Dendritic cell treated with granulocyte-macrophage colony-stimulating factor and Interleukin-4, amounts not matched to agents 40 ng/mL and 50 ng/mL, for 4 days (primary cell): ENCODE measurements around the gene KRT74.

Experiments
- H3K27ac Mint-ChIP-seq: one replicate; pipeline ENCODE4 v1.8.0; 2022; ENCODE audit warnings: mild to moderate bottlenecking, mixed read lengths
- H3K27me3 Mint-ChIP-seq: one replicate; pipeline ENCODE4 v1.8.0; 2022; ENCODE audit warnings: mild to moderate bottlenecking, mixed read lengths
- H3K36me3 Mint-ChIP-seq: one replicate; pipeline ENCODE4 v1.8.0; 2022; ENCODE audit warnings: low read depth, mixed read lengths
- H3K4me1 Mint-ChIP-seq: one replicate; pipeline ENCODE4 v1.8.0; 2022; ENCODE audit warnings: low read depth, mixed read lengths
- H3K4me3 Mint-ChIP-seq: one replicate; pipeline ENCODE4 v1.8.0; 2022; ENCODE audit warnings: mild to moderate bottlenecking, moderate library complexity, mixed read lengths
- H3K9me3 Mint-ChIP-seq: one replicate; pipeline ENCODE4 v1.8.0; 2022; ENCODE audit warnings: mixed read lengths
- intact Hi-C: fragments of 100-400 bp; cut with micrococcal nuclease; formaldehyde crosslinking; loops from one replicate; pipeline ENCODE4 v1.15.0; 2022

KRT74 gene

DNA sequence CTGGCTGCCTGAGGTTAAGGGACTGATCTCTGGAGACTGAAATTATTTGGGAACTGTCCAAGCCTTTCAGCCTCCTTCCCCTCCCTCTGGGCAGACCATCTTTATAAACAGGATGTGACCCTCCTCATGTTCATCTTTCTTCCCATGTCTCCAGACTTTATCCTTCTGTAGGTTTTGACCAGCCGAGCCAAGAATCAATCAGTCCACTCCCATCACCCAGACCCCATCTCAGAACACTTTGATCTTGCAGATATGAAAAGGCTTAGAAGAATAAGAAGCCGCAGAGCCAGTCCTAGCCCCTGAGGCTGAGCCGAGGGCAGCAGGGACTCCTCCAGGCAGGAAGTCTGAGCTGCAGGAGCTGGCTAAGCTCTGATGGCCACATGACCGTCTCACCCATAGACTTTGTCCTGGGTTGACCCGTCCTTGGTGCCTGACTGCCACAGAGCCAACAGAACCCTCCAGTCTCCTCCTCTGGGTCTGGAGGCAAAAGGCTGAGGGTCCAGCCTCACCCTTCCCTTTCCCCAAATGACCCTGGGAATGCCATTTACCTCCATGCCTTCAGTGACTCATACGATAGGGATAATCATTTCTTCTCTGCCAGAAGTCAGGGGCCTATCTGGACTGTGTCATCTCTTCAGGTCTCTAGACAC, 22.3 kb downstream of the KRT74 start:
- intact Hi-C loops, result no loop called here
- H3K27ac Mint-ChIP-seq, result no peak overlapping the region
- H3K27me3 Mint-ChIP-seq, result peaks cover 17% of the 10 kb centered on the region
- no peaks in the 10 kb centered on the region for H3K9me3 Mint-ChIP-seq
- H3K4me1 Mint-ChIP-seq, result no peaks in the 10 kb centered on the region
- H3K4me3 Mint-ChIP-seq, result no peak overlapping the region
- H3K36me3 Mint-ChIP-seq, result no peaks in the 10 kb centered on the region

DNA sequence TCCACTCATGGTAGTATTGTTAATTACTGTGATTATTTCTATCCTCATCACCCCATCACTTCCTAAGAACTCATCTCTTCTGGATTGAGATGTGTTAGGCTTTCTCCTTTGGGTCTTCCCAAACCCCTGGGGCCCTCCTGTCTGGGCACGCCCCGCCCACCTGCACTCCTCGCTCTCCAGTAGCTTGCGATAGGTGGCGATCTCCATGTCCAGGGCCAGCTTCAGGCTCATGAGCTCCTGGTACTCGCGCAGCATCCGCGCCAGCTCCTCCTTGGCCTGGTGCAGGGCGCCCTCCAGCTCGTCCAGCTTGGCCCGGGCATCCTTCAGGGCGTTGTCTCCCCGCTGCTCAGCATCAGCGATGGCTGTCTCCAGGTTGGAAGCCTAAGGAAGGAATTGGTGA, 27.5 kb downstream of the KRT74 start:
- H3K36me3 Mint-ChIP-seq, result no peaks in the 10 kb centered on the region
- peaks cover 7% of the 10 kb centered on the region for H3K4me1 Mint-ChIP-seq
- intact Hi-C loops, result no loop called here
- no peaks in the 10 kb centered on the region for H3K9me3 Mint-ChIP-seq
- H3K4me3 Mint-ChIP-seq, result no peak overlapping the region
- H3K27ac Mint-ChIP-seq, result no peak overlapping the region
- H3K27me3 Mint-ChIP-seq, result peaks cover 8% of the 10 kb centered on the region

DNA sequence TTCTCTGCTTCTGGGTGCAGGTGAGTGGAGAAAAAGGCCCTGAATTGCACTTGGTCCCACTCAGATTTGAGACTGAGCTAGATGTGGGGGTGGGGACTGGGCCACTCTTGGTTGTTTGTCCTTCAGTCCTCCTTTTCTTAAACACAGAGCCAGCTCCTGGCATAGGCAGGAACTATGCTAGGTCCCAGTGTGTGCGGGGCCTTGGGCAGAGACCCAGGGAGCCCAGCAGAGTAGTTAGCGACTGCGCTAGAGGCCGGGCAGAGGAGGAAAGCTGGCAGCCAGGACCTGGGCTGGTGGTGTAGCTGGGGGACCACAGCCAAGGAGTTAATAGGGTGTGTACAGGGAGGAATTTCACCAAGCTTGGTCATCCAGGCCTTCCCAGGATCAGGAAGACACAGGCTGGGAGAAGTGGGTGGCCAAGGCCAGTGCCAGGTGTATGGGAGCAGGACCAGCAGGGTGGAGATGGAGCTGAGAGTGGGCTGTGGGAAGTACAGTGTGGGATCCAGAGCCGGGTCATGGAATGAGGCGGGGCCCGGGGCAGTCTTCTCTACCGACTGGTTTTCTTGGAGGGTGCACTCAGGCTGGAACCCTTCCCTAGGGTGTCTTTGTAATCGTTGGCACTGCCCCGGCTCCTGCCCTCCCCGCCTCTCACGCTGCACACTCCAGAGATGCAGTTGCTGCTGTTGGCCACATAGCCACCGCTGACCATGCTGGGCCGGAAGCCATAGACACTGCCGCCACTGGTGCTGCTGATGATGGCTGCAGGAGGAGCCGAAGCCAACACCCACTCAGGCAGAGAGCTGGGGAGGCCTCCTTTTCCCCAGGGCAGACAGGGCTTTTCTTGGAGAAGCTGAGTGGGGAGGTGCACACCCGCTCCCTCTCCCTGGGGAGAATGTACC, 29.4 kb downstream of the KRT74 start:
- no peaks in the 10 kb centered on the region for H3K36me3 Mint-ChIP-seq
- H3K27me3 Mint-ChIP-seq, result peaks cover 3% of the 10 kb centered on the region
- H3K9me3 Mint-ChIP-seq, result no peaks in the 10 kb centered on the region
- H3K4me1 Mint-ChIP-seq, result peaks cover 7% of the 10 kb centered on the region
- H3K27ac Mint-ChIP-seq, result no peak overlapping the region
- H3K4me3 Mint-ChIP-seq, result no peak overlapping the region
- intact Hi-C loops, result no loop called here

DNA sequence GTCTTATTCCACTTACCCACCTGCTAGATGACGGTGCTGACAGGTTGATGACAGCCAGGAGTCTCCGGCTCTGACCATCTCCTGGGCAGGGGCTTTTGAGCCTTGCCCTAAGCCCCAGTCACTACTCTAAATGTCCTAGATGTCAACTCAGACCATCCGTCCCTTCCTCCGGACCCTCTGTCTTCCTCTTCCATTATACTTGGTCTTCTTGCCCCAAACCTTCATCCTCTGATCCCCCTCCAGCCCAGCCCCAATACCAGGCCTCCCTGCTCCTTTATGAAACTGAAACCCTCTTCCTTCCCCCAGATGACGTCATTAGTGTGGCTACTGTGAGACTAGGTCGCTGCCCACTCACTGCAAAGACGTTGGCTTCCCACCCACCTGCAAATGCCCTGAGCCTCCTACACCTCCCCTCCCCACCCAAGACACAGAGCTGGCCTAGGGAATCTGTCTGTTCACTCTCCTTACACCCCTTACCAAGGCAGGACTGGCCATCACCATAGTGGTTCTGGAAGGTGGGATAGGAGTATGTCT, 30.8 kb downstream of the KRT74 start:
- Mint-ChIP-seq H3K9me3 (no peaks in the 10 kb centered on the region), H3K27me3 (peaks cover 4% of the 10 kb centered on the region)
- intact Hi-C loops, result no loop called here

DNA sequence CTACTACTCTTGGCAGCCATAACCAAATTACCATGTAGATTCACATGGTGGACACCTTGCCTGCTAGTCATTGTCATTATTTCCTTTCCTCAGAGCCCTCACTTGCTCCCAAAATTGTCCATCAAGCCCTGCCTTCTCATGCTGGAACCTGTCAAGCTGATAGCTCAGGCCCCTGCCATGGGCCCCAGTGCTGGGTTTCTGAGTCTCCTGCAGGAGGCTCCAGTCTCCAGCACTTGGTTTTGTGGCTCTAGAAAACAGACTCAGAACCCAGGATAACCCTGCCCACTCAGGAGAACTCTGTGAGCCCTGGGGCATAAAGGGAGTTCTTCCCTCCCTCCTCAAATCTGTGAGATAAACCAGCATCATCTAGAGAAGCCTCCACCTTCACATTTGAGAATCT, 31.5 kb downstream of the KRT74 start:
- no peak overlapping the region for H3K4me3 Mint-ChIP-seq
- peaks cover 7% of the 10 kb centered on the region for H3K4me1 Mint-ChIP-seq
- peaks cover 9% of the 10 kb centered on the region for H3K27me3 Mint-ChIP-seq
- H3K9me3 Mint-ChIP-seq, result no peaks in the 10 kb centered on the region
- H3K27ac Mint-ChIP-seq, result no peak overlapping the region
- no peaks in the 10 kb centered on the region for H3K36me3 Mint-ChIP-seq
- intact Hi-C loops, result no loop called here

More for the DNA sequence above, 30.8 kb downstream of the KRT74 start:
- H3K4me3 Mint-ChIP-seq, result no peak overlapping the region
- no peaks in the 10 kb centered on the region for H3K36me3 Mint-ChIP-seq
- peaks cover 7% of the 10 kb centered on the region for H3K4me1 Mint-ChIP-seq
- H3K27ac Mint-ChIP-seq, result no peak overlapping the region

DNA sequence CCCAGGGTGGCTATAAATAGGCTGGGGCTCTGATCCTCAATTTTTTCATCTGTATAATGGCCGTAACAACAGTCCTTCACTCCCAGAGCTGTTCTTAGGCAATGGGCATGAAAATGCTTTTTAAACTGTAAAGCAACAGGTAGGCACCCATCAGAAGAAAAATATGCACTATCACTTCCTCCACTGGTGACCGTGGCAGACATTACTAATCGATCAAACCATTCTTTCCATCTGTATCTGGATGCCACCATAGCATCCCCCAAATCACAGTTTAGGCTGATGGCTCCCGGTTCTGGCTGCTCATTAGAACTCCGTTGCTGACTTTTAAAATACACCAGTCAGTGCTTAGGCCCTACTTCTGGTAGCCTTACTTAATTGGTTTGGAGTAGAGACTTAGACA, 31.9 kb downstream of the KRT74 start:
- H3K27ac Mint-ChIP-seq, result no peak overlapping the region
- H3K36me3 Mint-ChIP-seq, result no peaks in the 10 kb centered on the region
- intact Hi-C loops, result no loop called here
- peaks cover 9% of the 10 kb centered on the region for H3K27me3 Mint-ChIP-seq
- H3K9me3 Mint-ChIP-seq, result no peaks in the 10 kb centered on the region
- H3K4me3 Mint-ChIP-seq, result no peak overlapping the region
- H3K4me1 Mint-ChIP-seq, result peaks cover 7% of the 10 kb centered on the region

DNA sequence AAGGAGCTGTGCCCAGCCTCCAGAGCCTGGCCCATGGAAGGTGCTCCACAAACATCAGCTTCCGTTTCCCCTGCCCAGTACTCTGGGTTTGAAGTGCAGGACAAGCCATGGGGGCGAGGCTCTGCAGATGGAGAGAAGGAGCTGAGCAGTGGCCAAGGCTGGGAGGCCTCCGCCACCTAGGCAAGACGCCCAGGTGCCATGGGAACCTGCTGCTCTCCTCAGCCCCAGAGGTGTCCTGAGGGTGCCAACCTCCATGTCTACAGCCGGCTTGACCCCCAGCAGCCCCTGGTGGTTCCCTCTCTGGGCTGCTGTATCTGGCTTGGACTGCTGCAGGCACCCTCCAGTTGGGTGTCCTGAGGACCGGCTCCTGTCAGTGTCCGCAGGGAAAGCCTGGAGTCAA, 33.1 kb downstream of the KRT74 start:
- no peak overlapping the region for H3K4me3 Mint-ChIP-seq
- H3K27me3 Mint-ChIP-seq, result peaks cover 7% of the 10 kb centered on the region
- H3K27ac Mint-ChIP-seq, result no peak overlapping the region
- intact Hi-C loops, result no loop called here
- no peaks in the 10 kb centered on the region for H3K36me3 Mint-ChIP-seq
- H3K4me1 Mint-ChIP-seq, result peaks cover 7% of the 10 kb centered on the region
- no peaks in the 10 kb centered on the region for H3K9me3 Mint-ChIP-seq

DNA sequence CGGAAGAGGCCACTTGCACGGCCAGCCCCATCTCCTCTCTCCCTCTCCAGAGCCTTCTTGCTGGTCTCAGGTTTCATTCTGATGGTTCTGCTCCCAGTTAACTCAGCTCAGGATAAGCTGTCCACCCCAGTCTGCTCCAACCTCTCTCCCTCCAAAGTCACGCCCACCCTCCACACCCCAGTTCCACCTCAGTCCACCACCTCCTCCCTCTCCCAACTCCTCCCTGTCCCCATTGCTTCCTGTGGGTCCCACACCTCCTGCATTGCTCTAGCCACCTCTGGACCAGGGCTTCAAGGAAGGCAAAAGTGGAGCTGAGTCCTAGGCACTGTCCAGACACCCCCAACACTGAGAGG, 33.8 kb downstream of the KRT74 start:
- Mint-ChIP-seq H3K36me3 (no peaks in the 10 kb centered on the region), H3K4me1 (peaks cover 7% of the 10 kb centered on the region), H3K27me3 (peaks cover 7% of the 10 kb centered on the region), H3K27ac (no peak overlapping the region), H3K4me3 (no peak overlapping the region), H3K9me3 (no peaks in the 10 kb centered on the region)
- intact Hi-C loops, result no loop called here

DNA sequence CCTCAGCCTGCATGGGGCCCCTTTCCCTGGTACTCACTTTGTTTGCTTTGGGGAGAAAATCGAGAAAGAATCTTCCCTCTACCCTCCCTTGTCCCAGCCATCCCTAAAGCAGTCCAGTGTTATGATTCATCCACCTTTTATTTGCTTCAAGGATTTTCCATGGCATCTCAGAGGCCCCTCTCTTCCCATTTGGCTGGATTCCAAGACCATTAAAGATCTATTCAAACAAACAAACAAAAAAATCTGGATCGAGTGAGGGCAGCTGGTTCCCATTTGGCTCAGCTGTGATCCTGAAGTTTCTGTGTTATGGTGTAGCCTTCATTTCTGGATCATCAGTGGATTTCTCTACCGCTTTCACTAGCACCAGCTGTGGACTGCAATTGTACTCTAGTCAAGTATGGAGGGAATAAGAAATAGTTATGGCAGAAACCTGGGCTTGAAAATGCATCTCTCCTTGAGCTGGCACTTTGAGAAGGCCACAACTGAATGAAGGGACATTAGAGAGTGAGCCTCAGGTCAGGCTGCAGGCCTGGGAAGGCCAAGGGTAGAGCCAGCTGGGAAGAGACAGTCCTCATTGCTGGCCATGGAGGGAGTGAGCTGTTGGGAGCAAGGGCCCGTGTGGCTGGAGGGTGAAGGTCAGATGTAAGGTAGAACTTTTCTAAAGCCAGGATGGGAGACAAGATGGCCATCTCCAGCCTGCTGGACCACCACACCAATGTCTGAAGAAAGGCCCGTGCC, 34.4 kb downstream of the KRT74 start:
- H3K36me3 Mint-ChIP-seq, result no peaks in the 10 kb centered on the region
- H3K4me1 Mint-ChIP-seq, result peaks cover 7% of the 10 kb centered on the region
- H3K4me3 Mint-ChIP-seq, result no peak overlapping the region
- H3K27me3 Mint-ChIP-seq, result peaks cover 8% of the 10 kb centered on the region
- H3K27ac Mint-ChIP-seq, result no peak overlapping the region
- intact Hi-C loops, result no loop called here
- no peaks in the 10 kb centered on the region for H3K9me3 Mint-ChIP-seq

DNA sequence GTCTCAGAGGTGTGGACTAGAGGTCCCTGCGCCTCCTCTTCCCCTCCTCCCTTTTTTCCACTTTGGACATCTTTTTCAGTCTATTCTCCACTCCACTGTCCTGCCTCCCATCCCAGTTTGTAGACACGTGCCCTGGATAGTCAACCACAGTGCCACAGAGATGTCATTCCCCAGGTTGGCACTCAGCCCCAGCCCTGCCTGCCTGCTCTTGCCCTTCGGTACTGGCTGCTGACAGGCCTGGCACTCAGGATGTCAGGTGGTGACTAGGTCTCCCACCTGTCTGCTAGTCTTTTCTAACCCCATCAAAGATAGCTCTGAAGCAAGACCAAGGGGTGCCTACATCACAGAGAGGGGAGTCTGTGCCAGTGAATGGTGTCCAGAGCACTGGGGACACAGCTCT, 36.5 kb downstream of the KRT74 start:
- intact Hi-C loops, result no loop called here
- Mint-ChIP-seq H3K27me3 (peaks cover 8% of the 10 kb centered on the region), H3K4me1 (peaks cover 7% of the 10 kb centered on the region), H3K9me3 (no peaks in the 10 kb centered on the region), H3K36me3 (no peaks in the 10 kb centered on the region), H3K27ac (no peak overlapping the region), H3K4me3 (no peak overlapping the region)

DNA sequence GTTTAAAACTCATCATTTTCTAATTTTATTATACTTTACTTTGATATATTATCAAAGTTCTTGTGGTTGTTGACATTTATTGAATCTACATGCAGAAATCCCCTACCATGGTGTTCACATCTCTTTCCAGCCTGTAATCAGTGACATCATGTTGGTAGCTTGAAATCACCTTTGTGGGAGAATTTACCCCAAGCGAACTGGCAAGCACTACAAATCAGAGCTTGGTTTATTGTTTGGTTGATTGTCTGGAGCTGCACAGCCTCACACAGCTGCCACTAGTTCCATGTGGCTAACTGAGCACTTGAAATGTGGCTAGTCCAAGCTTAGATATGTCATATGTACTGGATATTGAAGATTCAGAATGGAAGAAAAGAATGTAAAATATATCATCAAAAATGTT, 38.1 kb downstream of the KRT74 start:
- intact Hi-C loops, result no loop called here
- Mint-ChIP-seq H3K4me3 (no peak overlapping the region), H3K36me3 (no peaks in the 10 kb centered on the region), H3K27ac (no peak overlapping the region), H3K4me1 (peaks cover 19% of the 10 kb centered on the region), H3K27me3 (peaks cover 12% of the 10 kb centered on the region), H3K9me3 (no peaks in the 10 kb centered on the region)

DNA sequence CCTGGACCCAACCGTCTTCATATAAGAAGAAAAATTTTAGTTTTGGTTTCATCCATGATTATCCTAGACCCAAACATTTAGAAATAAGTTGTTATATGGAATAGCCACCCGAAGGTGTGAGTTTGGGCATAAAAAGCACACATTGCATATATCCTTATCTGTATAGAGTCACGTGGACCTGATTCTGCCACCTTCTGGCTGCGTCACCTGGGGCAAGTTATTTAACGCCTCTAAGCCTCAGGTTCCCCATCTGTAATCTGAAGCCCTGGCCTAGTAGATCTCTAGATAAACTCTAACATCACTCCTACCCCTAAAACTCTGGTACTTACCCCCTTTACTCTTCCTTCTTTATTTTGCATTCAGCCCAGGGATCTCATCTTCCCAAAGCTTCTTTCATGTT, 39.2 kb downstream of the KRT74 start:
- no peak overlapping the region for H3K4me3 Mint-ChIP-seq
- peaks cover 22% of the 10 kb centered on the region for H3K27me3 Mint-ChIP-seq
- peaks cover 22% of the 10 kb centered on the region for H3K4me1 Mint-ChIP-seq
- H3K36me3 Mint-ChIP-seq, result no peaks in the 10 kb centered on the region
- intact Hi-C loops, result no loop called here
- H3K9me3 Mint-ChIP-seq, result no peaks in the 10 kb centered on the region
- no peak overlapping the region for H3K27ac Mint-ChIP-seq

DNA sequence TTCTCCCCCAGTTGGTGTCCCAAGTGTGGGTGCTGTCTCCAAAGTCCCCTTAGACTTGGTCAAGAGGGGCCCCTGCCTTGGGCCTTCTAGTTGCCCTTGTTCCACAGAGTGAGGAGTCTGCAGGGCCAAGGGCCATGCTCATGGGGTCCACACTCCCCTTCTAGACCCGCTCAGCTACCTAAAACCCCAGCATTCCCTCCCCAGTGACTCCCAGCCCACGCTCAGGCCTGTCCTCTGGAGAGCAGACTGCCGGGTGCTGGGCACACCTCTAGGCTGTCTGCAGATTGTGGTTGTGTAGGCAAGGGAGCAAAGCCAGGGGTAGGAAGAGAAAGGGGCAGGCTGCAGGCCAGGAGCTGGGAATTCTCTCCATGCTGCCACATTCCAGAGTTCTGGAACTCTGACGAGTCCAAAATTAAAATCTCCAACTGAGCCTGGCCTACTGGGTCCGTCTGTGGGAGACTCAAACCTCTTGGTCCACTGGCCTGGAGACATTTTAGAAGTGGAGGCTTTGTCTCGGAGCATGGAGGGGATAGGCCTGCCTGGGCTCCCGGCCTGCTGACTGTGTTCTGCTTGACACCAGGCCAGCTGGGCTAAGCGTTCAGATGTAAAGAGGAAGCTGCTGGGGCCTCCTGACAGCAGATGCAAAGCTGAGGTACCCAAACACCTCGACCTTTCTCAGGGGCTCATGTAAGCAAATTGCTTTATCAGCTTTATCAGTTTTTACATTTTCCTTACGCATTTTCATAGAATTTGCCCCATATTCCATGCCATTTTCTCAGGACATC, 39.8 kb downstream of the KRT74 start:
- H3K9me3 Mint-ChIP-seq, result no peaks in the 10 kb centered on the region
- H3K27me3 Mint-ChIP-seq, result peaks cover 22% of the 10 kb centered on the region
- H3K27ac Mint-ChIP-seq, result peak overlapping the region; percentile 37
- H3K4me3 Mint-ChIP-seq, result no peak overlapping the region
- H3K36me3 Mint-ChIP-seq, result no peaks in the 10 kb centered on the region
- peaks cover 22% of the 10 kb centered on the region for H3K4me1 Mint-ChIP-seq
- intact Hi-C loops, result no loop called here
